Measurements from ENCODE around the gene POLR2J. TPM values are rescaled to one million over a fixed set of nuclear protein-coding genes. Genes with fewer than 3 reads are reported as not detected.

POLR2J gene
- total RNA-seq, 3 donors from 2014 or later (not counting 1 experiment from before 2014, with no cell fraction given): 35.3 to 44.5 (median 44.5) TPM

GRCh38 chr7:102429141-102429899, 49.4 kb downstream of the POLR2J start:
- 96% methylated on average over 10 of the region's 10 CpGs for WGBS (ENCODE audit: insufficient coverage)
- Mint-ChIP-seq H3K4me3 (no peak overlapping the region), H3K4me1 (peaks cover 51 to 69% of the 10 kb centered on the region in 2 donors), H3K27me3 (ENCODE audit: low read depth in 2 of 2) (no peaks in the 10 kb centered on the region), H3K9me3 (no peaks in the 10 kb centered on the region), H3K36me3 (no peaks in the 10 kb centered on the region), H3K27ac (peak overlapping the region; percentile 84 to 100)
- Histone ChIP-seq H3K27ac (ENCODE audit: low read length) (peak overlapping the region; percentile 38), H3K27me3 (ENCODE audit: control insufficient read depth, insufficient read depth, low read length) (no peaks in the 10 kb centered on the region), H3K4me3 (ENCODE audit: low read length) (no peak overlapping the region), H3K4me1 (ENCODE audit: control insufficient read depth, insufficient read depth, low read length) (peaks cover 84% of the 10 kb centered on the region), H3K36me3 (ENCODE audit: control insufficient read depth, insufficient read depth, low read length) (peaks cover 7% of the 10 kb centered on the region), H3K9me3 (ENCODE audit: control insufficient read depth, insufficient read depth, low read length) (no peaks in the 10 kb centered on the region)
- no peak for DNase-seq
- intact Hi-C loops (cut with micrococcal nuclease): no loop called here
- ATAC-seq: no peak
- TF ChIP-seq CTCF (IDR thresholded peaks at IDR 0.05): no peak

- Mint-ChIP-seq H3K9me3 (no peaks in the 10 kb centered on the region), H3K27me3 (ENCODE audit: low read depth in 2 of 2) (no peaks in the 10 kb centered on the region), H3K36me3 (no peaks in the 10 kb centered on the region), H3K4me3 (peak overlapping the region; percentile 91), H3K4me1 (peaks cover 51 to 68% of the 10 kb centered on the region in 2 donors), H3K27ac (peak overlapping the region; percentile 99 to 100)
- Histone ChIP-seq H3K27me3 (ENCODE audit: control insufficient read depth, insufficient read depth, low read length) (no peaks in the 10 kb centered on the region), H3K4me1 (ENCODE audit: control insufficient read depth, insufficient read depth, low read length) (peaks cover 82% of the 10 kb centered on the region), H3K27ac (ENCODE audit: low read length) (peak overlapping the region; percentile 90), H3K36me3 (ENCODE audit: control insufficient read depth, insufficient read depth, low read length) (peaks cover 7% of the 10 kb centered on the region), H3K4me3 (ENCODE audit: low read length) (no peak overlapping the region), H3K9me3 (ENCODE audit: control insufficient read depth, insufficient read depth, low read length) (no peaks in the 10 kb centered on the region)
- intact Hi-C loops (cut with micrococcal nuclease): no loop called here
- ATAC-seq (no peak), DNase-seq (peak in 1 of 2 donors; percentile 39)
- no peak for TF ChIP-seq CTCF (IDR thresholded peaks at IDR 0.05)
- 65% methylated on average over 4 of the region's 5 CpGs for WGBS (ENCODE audit: insufficient coverage)
Observed at GRCh38 chr7:102427019-102427405, 51.7 kb downstream of the POLR2J start.

DNA sequence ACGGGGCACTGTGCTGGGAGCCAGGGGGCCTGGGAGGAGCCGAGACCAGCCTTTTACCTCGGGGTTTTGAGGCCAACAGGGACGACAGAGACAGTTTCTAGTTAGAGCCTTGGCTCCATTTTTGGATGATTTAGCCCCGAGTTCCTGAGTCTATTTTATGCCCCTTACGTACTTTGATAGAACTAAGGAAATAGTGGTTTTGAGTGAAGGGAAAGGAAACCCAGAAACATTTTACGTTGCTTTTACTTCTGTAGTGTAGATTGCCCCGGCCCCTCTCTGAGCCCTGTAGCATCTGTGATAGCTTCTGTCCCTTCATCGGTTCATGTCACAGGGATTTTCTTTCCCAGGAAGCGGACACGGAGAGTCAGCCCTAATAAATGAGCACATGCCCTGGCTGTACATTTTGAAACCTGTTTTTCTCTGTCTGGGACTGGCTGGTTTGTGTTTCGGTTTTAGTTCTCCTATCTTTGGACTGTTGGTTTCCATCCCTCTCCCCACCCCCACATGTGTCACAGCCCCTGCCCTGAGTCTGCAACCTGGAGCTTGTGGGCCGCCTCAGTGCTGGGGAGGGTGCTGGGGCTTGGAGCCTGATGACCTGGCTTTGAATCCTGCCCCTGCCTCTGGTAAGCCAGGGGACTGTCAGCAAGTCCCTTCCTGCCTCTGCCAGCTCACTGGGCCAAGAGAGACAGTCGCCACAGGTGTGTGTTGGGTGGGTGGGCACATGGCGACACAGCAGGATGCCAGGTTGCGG, 52.3 kb downstream of the POLR2J start:
- peak overlapping the region; percentile 6 for H3K4me3 ChIP-seq (ENCODE audit: low read length)
- H3K27me3 Mint-ChIP-seq (ENCODE audit: low read depth in 2 of 2): no peaks in the 10 kb centered on the region
- intact Hi-C loops (cut with micrococcal nuclease): loop anchor here (1.0 kb wide), 1 partner anchor 11 kb away; no protein-coding TSS in a partner anchor
- H3K4me3 Mint-ChIP-seq: peak overlapping the region; percentile 91
- TF ChIP-seq CTCF (IDR thresholded peaks at IDR 0.05): no peak
- H3K27ac Mint-ChIP-seq: peak overlapping the region; percentile 99 to 100
- no peaks in the 10 kb centered on the region for H3K36me3 Mint-ChIP-seq
- peaks cover 7% of the 10 kb centered on the region for H3K36me3 ChIP-seq (ENCODE audit: control insufficient read depth, insufficient read depth, low read length)
- DNase-seq (peak; percentile 63 to 85), ATAC-seq (peak; percentile 57 to 72 (median 67))
- WGBS (ENCODE audit: insufficient coverage): 2% methylated on average over 15 of the region's 16 CpGs
- peak overlapping the region; percentile 90 for H3K27ac ChIP-seq (ENCODE audit: low read length)
- no peaks in the 10 kb centered on the region for H3K9me3 ChIP-seq (ENCODE audit: control insufficient read depth, insufficient read depth, low read length)
- no peaks in the 10 kb centered on the region for H3K27me3 ChIP-seq (ENCODE audit: control insufficient read depth, insufficient read depth, low read length)
- H3K4me1 ChIP-seq (ENCODE audit: control insufficient read depth, insufficient read depth, low read length): peaks cover 82% of the 10 kb centered on the region
- H3K4me1 Mint-ChIP-seq: peaks cover 46 to 62% of the 10 kb centered on the region in 2 donors
- H3K9me3 Mint-ChIP-seq: no peaks in the 10 kb centered on the region

All from natural killer cell (primary cell).